ENCODE measurements around the gene CD320.
A peak's percentile ranks its signal among the peaks of the same experiment; 100 is the strongest.
"Not testable (repeated sequence)": the region's sequence is repeated elsewhere in the genome, so short reads cannot be mapped to it uniquely, and the experiment has no call there.

Gene CD320

GRCh38 chr19:8342684-8343482, 34.7 kb upstream of the CD320 start, which contains the start of gene KANK3:
Gene KANK3, minus strand, starts transcription at chr19:8343262. Its CDS starts 5,434 bp downstream, at chr19:8337828.
- TF ChIP-seq, protein P1, sequence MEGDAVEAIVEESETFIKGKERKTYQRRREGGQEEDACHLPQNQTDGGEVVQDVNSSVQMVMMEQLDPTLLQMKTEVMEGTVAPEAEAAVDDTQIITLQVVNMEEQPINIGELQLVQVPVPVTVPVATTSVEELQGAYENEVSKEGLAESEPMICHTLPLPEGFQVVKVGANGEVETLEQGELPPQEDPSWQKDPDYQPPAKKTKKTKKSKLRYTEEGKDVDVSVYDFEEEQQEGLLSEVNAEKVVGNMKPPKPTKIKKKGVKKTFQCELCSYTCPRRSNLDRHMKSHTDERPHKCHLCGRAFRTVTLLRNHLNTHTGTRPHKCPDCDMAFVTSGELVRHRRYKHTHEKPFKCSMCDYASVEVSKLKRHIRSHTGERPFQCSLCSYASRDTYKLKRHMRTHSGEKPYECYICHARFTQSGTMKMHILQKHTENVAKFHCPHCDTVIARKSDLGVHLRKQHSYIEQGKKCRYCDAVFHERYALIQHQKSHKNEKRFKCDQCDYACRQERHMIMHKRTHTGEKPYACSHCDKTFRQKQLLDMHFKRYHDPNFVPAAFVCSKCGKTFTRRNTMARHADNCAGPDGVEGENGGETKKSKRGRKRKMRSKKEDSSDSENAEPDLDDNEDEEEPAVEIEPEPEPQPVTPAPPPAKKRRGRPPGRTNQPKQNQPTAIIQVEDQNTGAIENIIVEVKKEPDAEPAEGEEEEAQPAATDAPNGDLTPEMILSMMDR (conservative IDR thresholded peaks at IDR 0.05; ENCODE audit: low read length) = no peak
- H3K4me3 ChIP-seq (ENCODE audit: low read length) = no peak within 1 kb of the TSS; the same call in 1 of the 2 replicates
- peak; percentile 93 for DNase-seq (ENCODE audit: low read depth)

- no peak overlapping the region for H3K4me3 ChIP-seq (ENCODE audit: low read length)
Observed at GRCh38 chr19:8342316-8342683, 34.1 kb upstream of the CD320 start.

GRCh38 chr19:8341504-8341903, 33.3 kb upstream of the CD320 start:
- DNase-seq (ENCODE audit: low read depth); H3K4me3 ChIP-seq (ENCODE audit: low read length): not testable (repeated sequence)

More at GRCh38 chr19:8342316-8342683, 34.1 kb upstream of the CD320 start:
- TF ChIP-seq, protein P1 (conservative IDR thresholded peaks at IDR 0.05; ENCODE audit: low read length) = no peak
- DNase-seq (ENCODE audit: low read depth) = no peak

- TF ChIP-seq, protein P1 (conservative IDR thresholded peaks at IDR 0.05; ENCODE audit: low read length) = no peak
- DNase-seq (ENCODE audit: low read depth) = no peak
- no peak overlapping the region for H3K4me3 ChIP-seq (ENCODE audit: low read length)
Observed at GRCh38 chr19:8340341-8341096, 32.4 kb upstream of the CD320 start.

GRCh38 chr19:8338835-8339234, 30.7 kb upstream of the CD320 start:
- TF ChIP-seq, protein P1 (conservative IDR thresholded peaks at IDR 0.05; ENCODE audit: low read length) = no peak
- no peak overlapping the region for H3K4me3 ChIP-seq (ENCODE audit: low read length)
- DNase-seq (ENCODE audit: low read depth) = no peak

- no peak for DNase-seq (ENCODE audit: low read depth)
- TF ChIP-seq, protein P1 (conservative IDR thresholded peaks at IDR 0.05; ENCODE audit: low read length) = no peak
- no peak overlapping the region for H3K4me3 ChIP-seq (ENCODE audit: low read length)
Observed at GRCh38 chr19:8337728-8338127, 29.6 kb upstream of the CD320 start.

DNA sequence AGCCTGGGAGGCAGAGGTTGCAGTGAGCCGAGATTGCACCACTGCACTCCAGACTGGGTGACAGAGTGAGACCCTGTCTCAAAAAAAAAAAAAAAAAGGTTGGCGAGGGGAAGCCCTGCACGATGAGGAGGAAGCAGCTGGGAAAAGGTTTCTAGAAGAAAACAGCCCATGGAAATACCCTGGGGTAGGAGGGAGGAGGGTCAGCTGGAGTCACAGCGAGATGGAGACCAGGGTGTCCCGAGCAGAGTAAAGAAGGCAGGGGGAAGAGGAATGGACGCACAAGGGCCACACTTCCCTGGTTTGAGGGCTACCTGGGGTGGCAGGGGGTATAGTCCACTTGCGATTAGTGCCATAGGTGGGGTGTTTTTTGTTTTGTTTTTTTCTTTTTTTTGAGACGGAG, 28.5 kb upstream of the CD320 start:
- H3K4me3 ChIP-seq (ENCODE audit: low read length) = no peak overlapping the region
- TF ChIP-seq, protein P1 (conservative IDR thresholded peaks at IDR 0.05; ENCODE audit: low read length) = no peak
- no peak for DNase-seq (ENCODE audit: low read depth)

All from AG10803 (cell line).